Sigmoid colon (tissue), 4 donors: ENCODE results near the gene SLC17A3.

ENCODE experiments used
- CTCF ChIP-seq, 4 experiments: fragments of 450-650 bp in 3 of 4; fragments of 200-600 bp in 1 of 4; IDR thresholded peaks; one replicate each; pipeline ENCODE4 v1.5.1; 2016 to 2019; ENCODE audit warnings: antibody characterized with exemption in 4 of 4, mild to moderate bottlenecking in 3 of 4, moderate library complexity in 2 of 4
- EP300 ChIP-seq, 4 donors: sonication (generic); formaldehyde crosslinking; IDR thresholded peaks; one replicate each; pipeline ENCODE4 v1.6.1; 2017; ENCODE audit warnings: antibody characterized with exemption in 4 of 4
- POLR2A ChIP-seq, 2 donors: fragments of 450-650 bp; IDR thresholded peaks; one replicate each; pipeline ENCODE4 v1.6.1; 2016; ENCODE audit warnings: antibody characterized with exemption in 2 of 2, mild to moderate bottlenecking in 2 of 2, moderate library complexity in 2 of 2
- POLR2AphosphoS5 ChIP-seq, 4 donors: sonication (generic); formaldehyde crosslinking; IDR thresholded peaks; one replicate each; pipeline ENCODE4 v1.6.1; 2017; ENCODE audit warnings: antibody characterized with exemption in 4 of 4

GRCh38 chr6:25896252-25896651 is 22.2 kb upstream of the SLC17A3 start:
- TF ChIP-seq EP300 (IDR thresholded peaks at IDR 0.05) = no peak
- TF ChIP-seq CTCF (IDR thresholded peaks at IDR 0.05) = no peak
- TF ChIP-seq POLR2AphosphoS5 (IDR thresholded peaks at IDR 0.05) = no peak
- no peak for TF ChIP-seq POLR2A (IDR thresholded peaks at IDR 0.05)
